PC-9 (cell line): ENCODE measurements around the gene CLTCL1. TPM values are rescaled to one million over a fixed set of nuclear protein-coding genes. Genes with fewer than 3 reads are reported as not detected.
A peak's percentile ranks its signal among the peaks of the same experiment; 100 is the strongest.

ENCODE experiments used
- Bru-seq: library from RNA; stranded (reverse); fragments of 400-500 nt; gene quantifications from one replicate; lab custom pipeline; 2021; lab: Mats Ljungman, UMichigan
- BruChase-seq, 2 experiments: library from RNA; stranded (reverse); fragments of 400-500 nt; gene quantifications; one replicate each; lab custom pipeline; 2021; lab: Mats Ljungman, UMichigan
- BruUV-seq: library from RNA; stranded (reverse); fragments of 400-500 nt; replicated peaks from 2 replicates; lab custom pipeline; 2021; lab: Mats Ljungman, UMichigan
- CTCF ChIA-PET: fragments of 300-600 bp; sonication (Branson Sonifier 250); formaldehyde crosslinking; loops from one replicate; lab custom pipeline; 2022; ENCODE audit warnings: antibody characterized with exemption; lab: Charles Lee
- POLR2A ChIA-PET: fragments of 300-600 bp; sonication (Branson Sonifier 250); formaldehyde crosslinking; loops from one replicate; lab custom pipeline; 2022; ENCODE audit warnings: antibody characterized with exemption; ENCODE audit not compliant: unreplicated experiment; lab: Charles Lee
- DNase-seq, 2 experiments: peaks; one replicate each; pipeline versions ENCODE4 v3.0.0 to v3.0.0-alpha.2; 2015 to 2022; ENCODE audit warnings: mixed read lengths in 1 of 2
- H2AFZ ChIP-seq: fragments of 200-600 bp; sonication (generic); 2 replicates; pipeline ENCODE4 v1.8.1; 2017; ENCODE audit warnings: antibody characterized with exemption
- H3F3A ChIP-seq: fragments of 200-600 bp; sonication (generic); 2 replicates; pipeline ENCODE4 v1.8.1; 2017; ENCODE audit warnings: antibody characterized with exemption, mild to moderate bottlenecking, low read depth; ENCODE audit not compliant: insufficient read depth
- H3K27ac ChIP-seq: fragments of 200-600 bp; sonication (generic); 2 replicates; pipeline ENCODE4 v1.6.1; 2016; ENCODE audit warnings: mixed run types
- H3K27me3 ChIP-seq: fragments of 200-600 bp; sonication (generic); 2 replicates; pipeline ENCODE4 v1.6.1; 2016; ENCODE audit warnings: low read depth, mixed run types; ENCODE audit not compliant: insufficient read depth
- H3K36me3 ChIP-seq: fragments of 200-600 bp; sonication (generic); 2 replicates; pipeline ENCODE4 v1.6.1; 2016; ENCODE audit warnings: low read depth, mixed run types
- H3K4me1 ChIP-seq: fragments of 200-600 bp; sonication (generic); replicated peaks from 2 replicates; pipeline ENCODE4 v1.6.1; 2016; ENCODE audit warnings: mixed run types; ENCODE audit not compliant: insufficient read depth
- H3K4me2 ChIP-seq: fragments of 200-600 bp; sonication (generic); 2 replicates; pipeline ENCODE4 v1.6.1; 2017; ENCODE audit warnings: mixed run types
- H3K4me3 ChIP-seq: fragments of 200-600 bp; sonication (generic); 2 replicates; pipeline ENCODE4 v1.6.1; 2016; ENCODE audit warnings: mixed run types
- H3K79me2 ChIP-seq: fragments of 200-600 bp; sonication (generic); 2 replicates; pipeline ENCODE4 v1.6.1; 2017; ENCODE audit warnings: low read depth, mixed run types
- H3K9me2 ChIP-seq: fragments of 200-600 bp; sonication (generic); 2 replicates; pipeline ENCODE4 v1.8.1; 2017; ENCODE audit warnings: mild to moderate bottlenecking; ENCODE audit not compliant: insufficient read depth
- H3K9me3 ChIP-seq: fragments of 200-600 bp; sonication (generic); 2 replicates; pipeline ENCODE4 v1.8.1; 2016; ENCODE audit warnings: low read depth; ENCODE audit not compliant: insufficient read depth
- H4K20me1 ChIP-seq: fragments of 200-600 bp; sonication (generic); 2 replicates; pipeline ENCODE4 v1.8.1; 2017; ENCODE audit not compliant: insufficient read depth
- EZH2 ChIP-seq: fragments of 200-600 bp; sonication (generic); IDR thresholded peaks from 2 replicates; pipeline ENCODE4 v1.8.0; 2017; ENCODE audit warnings: antibody characterized with exemption, low read depth
- intact Hi-C: fragments of 100-400 bp; cut with micrococcal nuclease; formaldehyde crosslinking; loops from one replicate; pipeline ENCODE4 v1.10.0; 2022; ENCODE audit not compliant: unreplicated experiment
- long read RNA-seq: library from polyadenylated mRNA; stranded (forward); transcript quantifications from one replicate; pipeline ENCODE4 v2.0.0, GENCODE V29; 2022
- total RNA-seq: library from RNA; stranded (reverse); gene quantifications from 2 replicates; pipeline ENCODE4 v1.2.3, GENCODE V29; 2021
- TF ChIP-seq, protein P1 (sequence below): fragments of 200-600 bp; sonication (generic); conservative IDR thresholded peaks from 2 replicates; pipeline ENCODE4 v1.6.1; 2017; ENCODE audit warnings: mixed run types, antibody characterized with exemption, mild to moderate bottlenecking, moderate library complexity

CLTCL1 gene
- total RNA-seq (6.6 and 7.2 TPM in 2 replicates), Bru-seq, nascent RNA (percentile 46 among the genes with signal in this experiment), BruChase-seq, experiment 1, labeled RNA remaining after a 2-hour chase (percentile 44 among the genes with signal in this experiment), BruChase-seq, experiment 2, labeled RNA remaining after a 6-hour chase (percentile 42 among the genes with signal in this experiment)
- long read RNA-seq, full-length matches to known transcripts: 2 of 7 reads
- long read RNA-seq, partial matches to known transcripts: 2 of 7 reads
- long read RNA-seq, other reads (novel, unspliced or antisense): 3 of 7 reads

DNA sequence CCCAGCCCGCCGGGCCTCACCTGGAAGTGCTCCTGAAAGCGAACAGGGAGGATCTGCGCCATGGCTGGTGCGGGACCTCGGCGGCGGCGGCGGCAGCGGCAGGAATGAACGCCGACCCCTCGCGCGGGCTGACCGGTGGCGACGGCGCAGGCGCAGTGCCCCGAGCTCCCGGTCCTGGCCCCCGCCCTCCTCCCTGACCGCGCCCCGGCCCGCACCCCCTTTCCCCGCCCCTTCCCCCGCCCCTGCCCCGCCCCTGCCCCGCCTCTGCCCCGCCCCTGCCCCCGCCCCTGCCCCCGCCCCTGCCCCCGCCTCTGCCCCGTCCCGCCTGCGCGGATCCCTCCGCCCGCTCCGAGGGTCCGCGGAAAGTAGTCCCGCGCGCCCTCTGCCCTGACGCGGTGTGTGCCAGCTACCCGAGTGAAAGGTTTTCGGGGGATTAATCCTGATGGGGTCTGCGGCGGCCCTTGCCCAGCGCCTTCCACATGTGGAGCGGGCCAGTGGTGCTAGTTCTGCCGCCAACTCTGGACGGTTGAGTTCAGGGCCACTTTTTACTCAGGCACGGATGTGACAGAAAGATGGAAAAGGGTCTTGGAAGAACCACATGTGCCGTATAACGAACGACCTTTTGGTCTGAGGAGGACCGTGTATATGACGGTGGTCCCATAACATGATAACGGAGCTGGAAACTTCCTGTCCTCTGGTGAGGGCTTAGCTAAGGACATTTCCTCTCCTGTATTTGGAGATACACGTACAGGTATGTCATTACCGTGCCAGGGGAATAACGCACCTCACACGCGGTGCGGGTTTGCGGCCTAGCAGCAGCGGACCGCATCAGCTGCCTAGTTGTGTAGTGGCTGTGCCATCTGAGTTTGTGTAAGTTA is at the start of gene CLTCL1:
Gene CLTCL1, minus strand, starts transcription at position 140 of the 878 bp plus-strand sequence. Its CDS starts 78 bp downstream, at position 62.
- Histone ChIP-seq H3K27me3 (no peaks in the 10 kb centered on the region), H3K36me3 (no peaks in the 10 kb centered on the region), H3K27ac (no peak within 1 kb of the TSS), H3K4me1 (no peaks in the 10 kb centered on the region), H3K79me2 (no peaks in the 10 kb centered on the region), H4K20me1 (no peaks in the 10 kb centered on the region), H3K9me2 (no peaks in the 10 kb centered on the region), H2AFZ (peak within 1 kb of the TSS; percentile 95), H3K4me3 (peak within 1 kb of the TSS; percentile 75), H3F3A (no peaks in the 10 kb centered on the region), H3K4me2 (peak within 1 kb of the TSS; percentile 89), H3K9me3 (no peaks in the 10 kb centered on the region)
- CTCF ChIA-PET: interaction anchor here (0.7 kb wide), 1 partner anchor 287 kb away, joined by 16 read pairs; no protein-coding TSS in a partner anchor
- DNase-seq: peak in 1 of 2 experiments; percentile 66
- intact Hi-C loops: loop anchor here (2.0 to 10.0 kb wide), 2 partner anchors 113 to 183 kb away; partner anchors contain the start of genes CDC45, SLC25A1 and UFD1
- TF ChIP-seq EZH2: no peak
- TF ChIP-seq, protein P1, sequence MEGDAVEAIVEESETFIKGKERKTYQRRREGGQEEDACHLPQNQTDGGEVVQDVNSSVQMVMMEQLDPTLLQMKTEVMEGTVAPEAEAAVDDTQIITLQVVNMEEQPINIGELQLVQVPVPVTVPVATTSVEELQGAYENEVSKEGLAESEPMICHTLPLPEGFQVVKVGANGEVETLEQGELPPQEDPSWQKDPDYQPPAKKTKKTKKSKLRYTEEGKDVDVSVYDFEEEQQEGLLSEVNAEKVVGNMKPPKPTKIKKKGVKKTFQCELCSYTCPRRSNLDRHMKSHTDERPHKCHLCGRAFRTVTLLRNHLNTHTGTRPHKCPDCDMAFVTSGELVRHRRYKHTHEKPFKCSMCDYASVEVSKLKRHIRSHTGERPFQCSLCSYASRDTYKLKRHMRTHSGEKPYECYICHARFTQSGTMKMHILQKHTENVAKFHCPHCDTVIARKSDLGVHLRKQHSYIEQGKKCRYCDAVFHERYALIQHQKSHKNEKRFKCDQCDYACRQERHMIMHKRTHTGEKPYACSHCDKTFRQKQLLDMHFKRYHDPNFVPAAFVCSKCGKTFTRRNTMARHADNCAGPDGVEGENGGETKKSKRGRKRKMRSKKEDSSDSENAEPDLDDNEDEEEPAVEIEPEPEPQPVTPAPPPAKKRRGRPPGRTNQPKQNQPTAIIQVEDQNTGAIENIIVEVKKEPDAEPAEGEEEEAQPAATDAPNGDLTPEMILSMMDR: no peak
- POLR2A ChIA-PET: interaction anchor here (0.6 to 0.7 kb wide), 2 partner anchors 155 to 694 kb away, joined by 3 to 4 read pairs; partner anchors contain the start of gene C22orf39
- BruUV-seq: no TSS peak

DNA sequence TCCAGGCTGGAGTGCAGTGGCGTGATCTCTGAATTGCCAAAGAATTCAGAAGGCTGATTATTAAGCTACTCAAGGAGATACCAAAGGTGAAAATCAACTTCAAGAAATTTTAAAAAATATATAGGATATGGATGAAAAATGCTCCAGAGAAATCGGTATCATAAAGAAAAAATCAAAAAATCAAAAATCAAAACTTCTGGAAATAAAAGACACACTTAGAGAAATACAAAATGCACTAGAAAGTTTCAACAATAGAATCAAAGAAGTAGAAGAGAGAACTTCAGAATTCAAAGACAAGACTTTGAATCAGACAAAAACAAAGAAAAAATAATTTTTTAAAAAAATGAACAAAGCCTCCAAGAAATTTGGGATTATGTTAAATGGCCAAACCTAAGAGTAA is 45.6 kb upstream of the CLTCL1 start:
- no peaks in the 10 kb centered on the region for H4K20me1 ChIP-seq
- no peaks in the 10 kb centered on the region for H3K9me2 ChIP-seq
- H3K4me3 ChIP-seq: no peak overlapping the region
- no peaks in the 10 kb centered on the region; the same call in 1 of the 2 replicates for H3K9me3 ChIP-seq
- TF ChIP-seq, protein P1: no peak
- no peak for TF ChIP-seq EZH2
- POLR2A ChIA-PET: no interaction called here
- no peaks in the 10 kb centered on the region for H3K36me3 ChIP-seq
- H3K27me3 ChIP-seq: no peaks in the 10 kb centered on the region
- CTCF ChIA-PET: no interaction called here
- no TSS peak for BruUV-seq
- no peaks in the 10 kb centered on the region for H3K4me1 ChIP-seq
- no peak overlapping the region for H2AFZ ChIP-seq
- intact Hi-C loops: no loop called here
- no peaks in the 10 kb centered on the region for H3F3A ChIP-seq
- H3K79me2 ChIP-seq: no peaks in the 10 kb centered on the region
- no peak overlapping the region for H3K4me2 ChIP-seq
- no peak overlapping the region for H3K27ac ChIP-seq
- no peak for DNase-seq
